CMK (cell line): ENCODE results near the gene OR1L4.

Experiments
- DNase-seq: peaks from one replicate; pipeline ENCODE4 v3.0.0-alpha.2; 2010; ENCODE audit warnings: low read depth

The OR1L4 gene

GRCh38 chr9:122723690-122724089 is at the start of gene OR1L4:
Gene OR1L4 (plus strand): TSS chr9:122723990. CDS start chr9:122723990, 0 bp downstream.
- DNase-seq, result no peak

GRCh38 chr9:122684851-122685250 is 38.9 kb upstream of the OR1L4 start:
- no peak for DNase-seq

GRCh38 chr9:122695696-122696095 is 28.1 kb upstream of the OR1L4 start:
- no peak for DNase-seq

- DNase-seq, result no peak
Measured at GRCh38 chr9:122718038-122718437, 5.8 kb upstream of the OR1L4 start.

GRCh38 chr9:122719218-122719617 is 4.6 kb upstream of the OR1L4 start:
- no peak for DNase-seq

GRCh38 chr9:122742003-122742402 is 18.2 kb downstream of the OR1L4 start, which contains the start of gene OR1L6:
Gene OR1L6 (plus strand): TSS chr9:122742303. CDS start chr9:122749848, 7,545 bp downstream.
- DNase-seq, result no peak

- DNase-seq, result no peak
Measured at GRCh38 chr9:122754825-122755224, 31.0 kb downstream of the OR1L4 start.

- DNase-seq, result no peak
Measured at GRCh38 chr9:122767817-122768216, 44.0 kb downstream of the OR1L4 start.
